Fibroblast of skin of abdomen (primary cell): ENCODE measurements around the gene ZBTB3.
"Not testable (repeated sequence)": the region's sequence is repeated elsewhere in the genome, so short reads cannot be mapped to it uniquely, and the experiment has no call there.

Source experiments
- DNase-seq: peaks from one replicate; pipeline ENCODE4 v3.0.0-alpha.2; 2013

Gene ZBTB3

GRCh38 chr11:62715150-62716130 is 38.5 kb downstream of the ZBTB3 start:
- no peak for DNase-seq

- DNase-seq, result no peak
Measured at GRCh38 chr11:62713343-62713742, 40.6 kb downstream of the ZBTB3 start.

GRCh38 chr11:62712861-62713260 is 41.1 kb downstream of the ZBTB3 start:
- no peak for DNase-seq

DNA sequence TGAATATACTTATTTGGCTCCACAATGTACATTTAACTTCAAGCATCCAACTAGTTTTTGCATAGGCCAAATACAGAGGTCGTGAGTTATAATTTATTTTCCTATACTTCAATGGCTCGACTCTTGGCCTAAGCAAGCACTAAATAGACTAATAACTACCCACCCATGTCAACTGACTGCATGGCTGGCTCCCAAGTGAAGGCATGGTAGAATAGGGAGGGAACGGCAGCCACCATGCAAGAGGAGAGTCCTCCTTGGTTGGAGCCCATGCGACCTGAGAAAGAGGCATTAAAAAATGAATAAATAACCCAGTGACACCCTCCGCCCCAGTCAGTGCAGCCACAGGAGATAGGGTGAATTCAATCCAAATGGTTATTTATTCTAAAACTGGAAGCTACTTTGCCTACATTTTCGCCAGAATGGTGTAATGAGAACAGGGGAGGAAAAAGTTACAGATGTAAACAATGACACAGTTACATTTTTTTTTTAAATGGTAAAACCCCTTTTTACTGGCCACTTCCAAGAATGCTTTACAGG is 41.6 kb downstream of the ZBTB3 start:
- DNase-seq, result no peak

GRCh38 chr11:62710001-62710345 is 44.0 kb downstream of the ZBTB3 start:
- DNase-seq, result no peak

GRCh38 chr11:62709247-62710000 is 44.5 kb downstream of the ZBTB3 start:
- DNase-seq, result peak; percentile 98

GRCh38 chr11:62708793-62709192 is 45.2 kb downstream of the ZBTB3 start:
- DNase-seq, result no peak

GRCh38 chr11:62708392-62708791 is 45.6 kb downstream of the ZBTB3 start:
- DNase-seq, result no peak

- DNase-seq, result no peak
Measured at GRCh38 chr11:62707277-62707861, 46.6 kb downstream of the ZBTB3 start, which contains the start of the genes BSCL2 and GNG3. TSS of gene BSCL2 (minus strand) at chr11:62707424. CDS start at chr11:62707195, 229 bp downstream. TSS of gene GNG3 (plus strand) at chr11:62707676. CDS start at chr11:62708296, 620 bp downstream.

GRCh38 chr11:62706850-62707247 is 47.1 kb downstream of the ZBTB3 start:
- DNase-seq, result no peak

DNA sequence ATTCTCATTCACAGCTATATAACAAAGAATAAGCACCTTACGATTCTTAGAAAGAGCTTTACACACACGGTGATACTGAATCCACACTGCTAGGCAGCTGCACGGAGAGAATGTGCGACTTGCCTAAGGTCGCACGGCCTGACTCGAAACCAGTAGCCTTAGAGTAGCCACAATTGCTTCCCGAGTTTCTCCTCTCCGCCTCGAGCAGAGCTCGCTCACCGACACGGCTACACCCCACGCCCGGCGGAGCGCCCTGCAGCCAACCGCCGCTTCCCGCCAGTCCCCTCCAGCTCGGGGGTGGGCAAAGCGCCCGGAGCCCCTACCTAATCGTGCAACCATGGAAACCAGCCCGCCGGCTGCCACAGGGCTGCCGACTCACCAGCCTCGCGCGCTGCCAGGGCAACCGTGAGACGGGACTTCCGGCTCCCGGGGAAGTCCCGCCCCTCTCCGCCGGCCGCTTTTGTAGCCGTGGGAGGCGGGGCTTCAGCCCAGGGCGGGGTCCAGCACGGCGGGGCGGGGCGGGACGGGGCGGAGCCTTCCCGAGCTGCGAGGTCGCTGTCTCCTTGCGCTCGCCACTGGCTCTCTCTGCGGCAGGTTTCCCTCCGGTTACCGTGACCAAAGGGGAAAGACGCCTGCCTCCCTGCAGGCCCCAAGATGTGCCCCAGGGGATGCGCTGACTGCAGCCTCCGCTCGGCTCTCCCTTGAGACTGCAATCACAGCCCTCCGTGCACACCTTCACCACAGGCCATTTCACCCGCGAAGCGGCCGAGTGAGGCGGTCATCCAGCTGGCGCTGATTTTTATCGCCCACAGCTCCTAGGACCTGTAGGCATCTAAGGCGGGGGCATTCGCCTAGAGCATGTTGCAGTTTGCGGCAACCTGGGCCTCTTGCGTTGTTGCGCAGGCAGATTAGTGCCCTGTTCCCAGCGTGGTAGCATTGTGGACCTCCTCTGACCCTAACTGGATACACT is 47.8 kb downstream of the ZBTB3 start:
- DNase-seq, result peak; percentile 93

DNA sequence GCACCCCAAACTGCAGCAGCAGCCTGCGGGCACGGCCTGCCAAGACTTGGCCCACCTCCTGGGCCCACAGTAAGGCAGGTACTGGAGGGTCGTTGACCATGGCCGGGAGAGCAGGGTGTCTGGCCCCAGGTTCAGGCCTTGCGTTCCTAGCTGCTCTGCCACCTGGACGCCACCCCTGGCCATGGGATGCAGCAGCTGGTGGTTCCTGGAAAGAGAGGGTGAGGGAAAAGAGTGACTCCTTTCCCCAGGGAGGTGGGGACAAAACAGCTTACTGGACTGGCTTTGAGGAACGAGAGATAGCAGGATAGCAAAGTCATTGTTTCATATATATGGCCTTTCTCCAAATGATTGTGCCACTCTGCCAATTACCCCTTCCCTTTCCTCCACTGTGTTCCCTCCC is 48.5 kb downstream of the ZBTB3 start:
- DNase-seq, result no peak

DNA sequence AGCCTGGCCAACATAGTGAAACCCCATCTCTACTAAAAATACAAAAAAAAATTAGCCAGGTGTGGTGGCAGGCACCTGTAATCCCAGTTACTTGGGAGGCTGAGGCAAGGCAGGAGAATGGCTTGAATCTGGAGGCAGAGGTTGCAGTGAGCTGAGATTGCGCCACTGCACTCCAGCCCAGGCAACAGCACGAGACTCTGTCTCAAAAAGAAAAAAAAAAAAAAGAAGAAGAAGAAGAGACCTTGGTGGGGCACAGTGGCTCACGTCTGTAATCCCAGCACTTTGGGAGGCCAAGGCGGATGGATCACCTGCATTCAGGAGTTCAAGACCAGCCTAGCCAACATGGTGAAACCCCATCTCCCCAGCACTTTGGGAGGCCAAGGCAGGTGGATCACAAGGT is 50.0 kb downstream of the ZBTB3 start:
- DNase-seq, result not testable (repeated sequence)

DNA sequence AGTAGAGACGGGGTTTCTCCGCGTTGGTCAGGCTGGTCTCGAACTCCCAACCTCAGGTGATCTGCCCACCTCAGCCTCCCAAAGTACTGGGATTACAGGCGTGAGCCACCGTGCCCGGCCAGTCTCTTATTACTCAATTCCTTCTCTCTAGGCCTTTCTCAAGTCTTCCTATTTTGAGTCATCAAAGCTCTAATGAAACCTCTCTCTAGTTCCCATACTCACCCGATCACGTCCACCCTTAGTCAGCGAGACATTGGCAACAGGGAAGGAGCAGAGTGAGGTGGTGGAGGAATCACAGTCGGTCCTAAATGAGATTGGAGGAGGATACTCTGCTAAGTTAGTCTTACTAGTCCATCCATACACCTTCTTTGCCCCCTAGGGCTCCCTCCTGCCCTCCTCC is 51.7 kb downstream of the ZBTB3 start:
- no peak for DNase-seq
